Measurements from ENCODE around the gene TGM5. TPM values are rescaled to one million over a fixed set of nuclear protein-coding genes. Genes with fewer than 3 reads are reported as not detected.

The TGM5 gene
- total and polyA plus RNA-seq, 2 donors (not counting 1 experiment from before 2014, with no cell fraction given): 0.42 TPM; not detected in 1

GRCh38 chr15:43225201-43225949 lies 41.4 kb downstream of the TGM5 start:
- H3K4me1 ChIP-seq (ENCODE audit: control insufficient read depth in 2 of 2, insufficient read depth in 2 of 2, low read length in 2 of 2): peaks cover 0 to 7% of the 10 kb centered on the region in 2 donors
- H3K27me3 Mint-ChIP-seq: peaks cover 10% of the 10 kb centered on the region
- whole genome bisulfite sequencing (ENCODE audit: insufficient coverage): 57% methylated on average over 13 of the region's 16 CpGs
- H3K27me3 ChIP-seq (replicated peaks in 1 of 4; ENCODE audit: control extremely low read depth in 1 of 4, control insufficient read depth in 3 of 4, insufficient read depth in 4 of 4, low read length in 3 of 4): no peaks in the 10 kb centered on the region
- H3K79me2 ChIP-seq (ENCODE audit: control insufficient read depth, insufficient read depth, low read length): no peaks in the 10 kb centered on the region
- TF ChIP-seq CTCF (IDR thresholded peaks at IDR 0.05): peak; percentile 80
- no peak for TF ChIP-seq EZH2 (IDR thresholded peaks at IDR 0.05; ENCODE audit: borderline replicate concordance, insufficient read depth, low read depth, low read length, poor library complexity, severe bottlenecking)
- peak overlapping the region; percentile 53 for H2AFZ ChIP-seq (ENCODE audit: insufficient read depth, low read depth, low read length, poor library complexity, severe bottlenecking)
- H3K9me3 Mint-ChIP-seq (ENCODE audit: insufficient read depth): no peaks in the 10 kb centered on the region
- no peak overlapping the region for H3K4me3 Mint-ChIP-seq
- no peaks in the 10 kb centered on the region for H4K20me1 ChIP-seq (ENCODE audit: control insufficient read depth, insufficient read depth, low read length, poor library complexity, severe bottlenecking)
- no peak overlapping the region for H3K27ac Mint-ChIP-seq
- no peaks in the 10 kb centered on the region for H3K36me3 ChIP-seq (replicated peaks in 1 of 2; ENCODE audit: control extremely low read depth in 1 of 2, control insufficient read depth in 1 of 2, extremely low read depth in 1 of 2, insufficient read depth in 2 of 2, low read length in 1 of 2)
- H3K4me3 ChIP-seq (ENCODE audit: control extremely low read depth in 1 of 5, extremely low read depth in 1 of 5, insufficient read depth in 1 of 5, low read depth in 2 of 5, low read length in 4 of 5): no peak overlapping the region
- no peak overlapping the region for H3K4me2 ChIP-seq (replicated peaks; ENCODE audit: low read depth, low read length, poor library complexity, severe bottlenecking)
- no peak overlapping the region for H3K27ac ChIP-seq (ENCODE audit: low read length in 2 of 2)
- intact Hi-C loops (cut with micrococcal nuclease): no loop called here
- peaks cover 7% of the 10 kb centered on the region for H3K4me1 Mint-ChIP-seq
- ChIA-PET CTCF (interaction anchor here (0.6 to 19.7 kb wide), 36 partner anchors 9 to 552 kb away, joined by 3 to 549 read pairs (median 6); partner anchors contain the start of genes LCMT2, TGM5, TUBGCP4 and ZSCAN29), POLR2A (no interaction called here)
- DNase-seq (peak; percentile 82), ATAC-seq (ENCODE audit: low read depth) (peak; percentile 76)
- no peak overlapping the region for H3K9ac ChIP-seq (ENCODE audit: low read length)
- no peaks in the 10 kb centered on the region for H3K9me3 ChIP-seq (ENCODE audit: control extremely low read depth in 1 of 3, control insufficient read depth in 2 of 3, insufficient read depth in 1 of 3, low read length in 2 of 3)

- Histone ChIP-seq H3K27ac (ENCODE audit: low read length in 2 of 2) (no peak overlapping the region), H3K27me3 (replicated peaks in 1 of 4; ENCODE audit: control extremely low read depth in 1 of 4, control insufficient read depth in 3 of 4, insufficient read depth in 4 of 4, low read length in 3 of 4) (no peaks in the 10 kb centered on the region), H3K4me3 (ENCODE audit: control extremely low read depth in 1 of 5, extremely low read depth in 1 of 5, insufficient read depth in 1 of 5, low read depth in 2 of 5, low read length in 4 of 5) (no peak overlapping the region), H3K9ac (ENCODE audit: low read length) (no peak overlapping the region), H2AFZ (ENCODE audit: insufficient read depth, low read depth, low read length, poor library complexity, severe bottlenecking) (no peak overlapping the region), H3K36me3 (replicated peaks in 1 of 2; ENCODE audit: control extremely low read depth in 1 of 2, control insufficient read depth in 1 of 2, extremely low read depth in 1 of 2, insufficient read depth in 2 of 2, low read length in 1 of 2) (no peaks in the 10 kb centered on the region), H3K4me2 (replicated peaks; ENCODE audit: low read depth, low read length, poor library complexity, severe bottlenecking) (no peak overlapping the region), H3K4me1 (ENCODE audit: control insufficient read depth in 2 of 2, insufficient read depth in 2 of 2, low read length in 2 of 2) (peaks cover 0 to 7% of the 10 kb centered on the region in 2 donors), H3K9me3 (ENCODE audit: control extremely low read depth in 1 of 3, control insufficient read depth in 2 of 3, insufficient read depth in 1 of 3, low read length in 2 of 3) (no peaks in the 10 kb centered on the region), H4K20me1 (ENCODE audit: control insufficient read depth, insufficient read depth, low read length, poor library complexity, severe bottlenecking) (no peaks in the 10 kb centered on the region), H3K79me2 (ENCODE audit: control insufficient read depth, insufficient read depth, low read length) (no peaks in the 10 kb centered on the region)
- DNase-seq (no peak), ATAC-seq (ENCODE audit: low read depth) (no peak)
- peaks cover 2% of the 10 kb centered on the region for H3K9me3 Mint-ChIP-seq (ENCODE audit: insufficient read depth)
- TF ChIP-seq EZH2 (IDR thresholded peaks at IDR 0.05; ENCODE audit: borderline replicate concordance, insufficient read depth, low read depth, low read length, poor library complexity, severe bottlenecking): no peak
- TF ChIP-seq CTCF (IDR thresholded peaks at IDR 0.05): no peak
- no peak overlapping the region for H3K4me3 Mint-ChIP-seq
- no CpG with 5 or more reads among the region's 1 CpG for WGBS (ENCODE audit: insufficient coverage)
- POLR2A ChIA-PET: no interaction called here
- no peak overlapping the region for H3K27ac Mint-ChIP-seq
- intact Hi-C loops (cut with micrococcal nuclease): no loop called here
- CTCF ChIA-PET: interaction anchor here (19.7 kb wide), 1 partner anchor 62 kb away, joined by 549 read pairs; no protein-coding TSS in a partner anchor
- peaks cover 7% of the 10 kb centered on the region for H3K4me1 Mint-ChIP-seq
- H3K27me3 Mint-ChIP-seq: peaks cover 10% of the 10 kb centered on the region
Observed at GRCh38 chr15:43221422-43221821, 45.3 kb downstream of the TGM5 start.
